ENCODE data around the gene KRT34.

The KRT34 gene

GRCh38 chr17:41329279-41329948 is 52.7 kb downstream of the KRT34 start:
- no peak for DNase-seq

- no peak for DNase-seq
Observed at GRCh38 chr17:41328207-41328606, 53.9 kb downstream of the KRT34 start.

All from NCI-H187 (cell line).